GM18861 (cell line): ENCODE results near the gene SLC7A9.

Source experiments
- ATAC-seq: cut with Tn5 transposase; IDR thresholded peaks from one replicate; pipeline ENCODE4 v1.9.1; 2021; ENCODE audit not compliant: unreplicated experiment

The SLC7A9 gene

GRCh38 chr19:32829345-32829896, 40.1 kb downstream of the SLC7A9 start:
- no peak for ATAC-seq

GRCh38 chr19:32828643-32829344, 40.8 kb downstream of the SLC7A9 start:
- ATAC-seq = no peak

- ATAC-seq = no peak
These were observed 41.4 kb downstream of the SLC7A9 start for GRCh38 chr19:32828139-32828538.

- ATAC-seq = no peak
These were observed 44.5 kb downstream of the SLC7A9 start for GRCh38 chr19:32824916-32825608.

GRCh38 chr19:32824191-32824751, 45.3 kb downstream of the SLC7A9 start:
- ATAC-seq = no peak

- ATAC-seq = no peak
These were observed 45.8 kb downstream of the SLC7A9 start for GRCh38 chr19:32823747-32824102.

- no peak for ATAC-seq
These were observed 46.4 kb downstream of the SLC7A9 start for GRCh38 chr19:32822916-32823746.

GRCh38 chr19:32819419-32820400, 49.9 kb downstream of the SLC7A9 start:
- ATAC-seq = no peak

GRCh38 chr19:32818536-32818935, 51.0 kb downstream of the SLC7A9 start:
- ATAC-seq = no peak

- no peak for ATAC-seq
These were observed 51.7 kb downstream of the SLC7A9 start for GRCh38 chr19:32817569-32818476.

GRCh38 chr19:32816555-32817099, 52.9 kb downstream of the SLC7A9 start:
- no peak for ATAC-seq

GRCh38 chr19:32814624-32815023, 54.9 kb downstream of the SLC7A9 start:
- ATAC-seq = no peak

GRCh38 chr19:32813862-32814425, 55.6 kb downstream of the SLC7A9 start:
- no peak for ATAC-seq

GRCh38 chr19:32812571-32812970, 57.0 kb downstream of the SLC7A9 start:
- no peak for ATAC-seq

- ATAC-seq = no peak
These were observed 57.5 kb downstream of the SLC7A9 start for GRCh38 chr19:32812036-32812435.

- no peak for ATAC-seq
These were observed 58.4 kb downstream of the SLC7A9 start for GRCh38 chr19:32811151-32811550.

GRCh38 chr19:32810452-32810851, 59.1 kb downstream of the SLC7A9 start:
- no peak for ATAC-seq

GRCh38 chr19:32809754-32810153, 59.8 kb downstream of the SLC7A9 start:
- ATAC-seq = no peak
